ENCODE measurements around the gene TBC1D8B. TPM values are rescaled to one million over a fixed set of nuclear protein-coding genes. Genes with fewer than 3 reads are reported as not detected.

The TBC1D8B gene
- total RNA-seq, 1 donor from 2014 or later, result 7.1 TPM

DNA sequence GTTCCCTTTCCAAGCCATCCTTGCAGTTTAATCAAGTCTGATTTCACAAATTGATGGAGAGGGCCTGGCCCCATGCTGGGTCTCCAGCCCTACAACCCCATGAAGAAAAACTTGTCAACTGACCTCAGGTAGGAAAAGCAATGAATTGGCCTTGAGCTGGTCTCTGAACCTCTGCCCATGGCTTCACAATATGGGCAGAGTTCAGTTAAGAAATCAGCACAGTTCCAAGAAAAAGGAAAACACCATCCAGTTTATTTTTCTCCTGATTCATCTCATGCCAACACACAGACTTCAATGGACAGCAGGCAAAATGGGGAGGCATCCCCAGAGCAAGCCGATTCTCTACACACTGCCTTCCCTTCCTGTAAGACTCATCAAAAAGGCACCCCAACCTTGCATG is 97.4 kb downstream of the TBC1D8B start:
- Histone ChIP-seq H3K27me3 (no peaks in the 10 kb centered on the region), H3K9me3 (no peaks in the 10 kb centered on the region), H3K36me3 (no peaks in the 10 kb centered on the region), H3K27ac (no peak overlapping the region), H3K4me1 (no peaks in the 10 kb centered on the region), H3K4me3 (no peak overlapping the region)
- intact Hi-C loops (cut with DNase I), result no loop called here
- no peak for DNase-seq (ENCODE audit: low spot score in 2 of 2)
- TF ChIP-seq, protein P1, sequence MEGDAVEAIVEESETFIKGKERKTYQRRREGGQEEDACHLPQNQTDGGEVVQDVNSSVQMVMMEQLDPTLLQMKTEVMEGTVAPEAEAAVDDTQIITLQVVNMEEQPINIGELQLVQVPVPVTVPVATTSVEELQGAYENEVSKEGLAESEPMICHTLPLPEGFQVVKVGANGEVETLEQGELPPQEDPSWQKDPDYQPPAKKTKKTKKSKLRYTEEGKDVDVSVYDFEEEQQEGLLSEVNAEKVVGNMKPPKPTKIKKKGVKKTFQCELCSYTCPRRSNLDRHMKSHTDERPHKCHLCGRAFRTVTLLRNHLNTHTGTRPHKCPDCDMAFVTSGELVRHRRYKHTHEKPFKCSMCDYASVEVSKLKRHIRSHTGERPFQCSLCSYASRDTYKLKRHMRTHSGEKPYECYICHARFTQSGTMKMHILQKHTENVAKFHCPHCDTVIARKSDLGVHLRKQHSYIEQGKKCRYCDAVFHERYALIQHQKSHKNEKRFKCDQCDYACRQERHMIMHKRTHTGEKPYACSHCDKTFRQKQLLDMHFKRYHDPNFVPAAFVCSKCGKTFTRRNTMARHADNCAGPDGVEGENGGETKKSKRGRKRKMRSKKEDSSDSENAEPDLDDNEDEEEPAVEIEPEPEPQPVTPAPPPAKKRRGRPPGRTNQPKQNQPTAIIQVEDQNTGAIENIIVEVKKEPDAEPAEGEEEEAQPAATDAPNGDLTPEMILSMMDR (IDR thresholded peaks at IDR 0.05), result no peak

DNA sequence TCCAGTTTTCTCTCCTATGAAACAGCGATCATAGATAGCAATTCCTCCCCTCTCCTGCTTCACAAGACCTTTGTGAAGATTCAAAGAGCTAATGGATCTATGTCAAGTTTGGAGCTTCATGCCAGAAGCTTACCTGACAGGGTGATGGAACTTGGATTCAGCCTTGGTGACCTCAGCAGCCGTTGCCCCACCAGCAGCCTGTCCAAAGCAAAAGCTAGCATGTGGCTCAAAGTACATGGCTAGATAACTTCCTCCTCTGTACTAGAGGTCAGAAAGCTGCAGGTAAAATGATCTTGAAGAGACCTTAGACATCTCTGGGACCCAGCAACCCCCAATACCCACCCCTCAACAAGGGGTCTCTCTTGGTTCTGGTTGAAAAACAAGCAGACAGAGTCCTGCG is 98.9 kb downstream of the TBC1D8B start:
- no peaks in the 10 kb centered on the region for H3K27me3 ChIP-seq

DNA sequence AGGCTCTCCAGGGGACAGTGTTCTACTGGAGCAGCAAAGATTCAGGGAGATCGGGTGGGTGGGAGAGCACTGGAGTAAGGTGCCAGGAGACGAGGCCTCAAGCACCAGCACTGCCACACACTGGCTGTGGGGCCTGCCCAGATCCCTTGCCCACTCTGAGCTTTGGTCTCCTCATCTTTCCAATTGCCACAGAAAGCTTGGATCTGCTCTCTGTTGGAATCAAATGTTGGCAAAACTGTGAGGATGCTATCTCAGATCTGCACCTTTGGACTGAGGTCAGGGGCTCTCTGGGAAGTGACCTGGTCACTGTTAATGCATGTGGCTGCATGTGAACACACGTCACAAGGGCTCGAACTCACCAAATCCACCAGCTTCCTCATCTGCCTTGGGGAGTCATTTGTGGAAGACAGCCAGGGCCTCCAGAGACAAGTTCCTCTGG is 99.3 kb downstream of the TBC1D8B start:
- Histone ChIP-seq H3K27me3 (no peaks in the 10 kb centered on the region), H3K4me1 (no peaks in the 10 kb centered on the region), H3K36me3 (no peaks in the 10 kb centered on the region), H3K27ac (no peak overlapping the region), H3K9me3 (no peaks in the 10 kb centered on the region), H3K4me3 (no peak overlapping the region)
- no peak for DNase-seq (ENCODE audit: low spot score in 2 of 2)
- TF ChIP-seq, protein P1 (IDR thresholded peaks at IDR 0.05), result no peak
- intact Hi-C loops (cut with DNase I), result no loop called here

More for the DNA sequence above, 98.9 kb downstream of the TBC1D8B start:
- no peaks in the 10 kb centered on the region for H3K9me3 ChIP-seq
- TF ChIP-seq, protein P1 (IDR thresholded peaks at IDR 0.05), result no peak
- no peak overlapping the region for H3K27ac ChIP-seq
- H3K36me3 ChIP-seq, result no peaks in the 10 kb centered on the region
- no peaks in the 10 kb centered on the region for H3K4me1 ChIP-seq
- H3K4me3 ChIP-seq, result no peak overlapping the region
- intact Hi-C loops (cut with DNase I), result no loop called here
- no peak for DNase-seq (ENCODE audit: low spot score in 2 of 2)

DNA sequence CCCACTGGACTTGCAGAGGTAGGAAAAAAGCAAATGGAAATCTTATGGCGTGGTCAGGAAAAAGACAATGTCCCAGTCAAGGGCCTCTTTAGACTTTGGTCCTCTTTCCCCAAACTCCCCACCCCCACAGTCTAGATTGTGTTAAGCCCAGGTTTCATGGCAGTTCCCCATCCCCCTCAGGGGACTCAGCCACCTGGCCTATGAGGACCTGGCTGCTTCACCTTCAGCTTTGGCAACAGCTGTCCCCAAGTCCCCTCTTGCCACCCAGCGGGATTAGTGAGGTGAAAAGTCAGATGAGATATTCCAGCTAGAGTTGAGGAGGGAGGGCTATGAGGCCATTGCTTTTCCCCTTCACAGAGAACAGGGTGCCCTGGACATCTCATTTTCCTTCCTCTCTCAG is 100.2 kb downstream of the TBC1D8B start:
- Histone ChIP-seq H3K4me1 (no peaks in the 10 kb centered on the region), H3K9me3 (no peaks in the 10 kb centered on the region), H3K4me3 (no peak overlapping the region), H3K27me3 (no peaks in the 10 kb centered on the region), H3K36me3 (no peaks in the 10 kb centered on the region), H3K27ac (no peak overlapping the region)
- intact Hi-C loops (cut with DNase I), result no loop called here
- TF ChIP-seq, protein P1 (IDR thresholded peaks at IDR 0.05), result no peak
- DNase-seq (ENCODE audit: low spot score in 2 of 2), result no peak

DNA sequence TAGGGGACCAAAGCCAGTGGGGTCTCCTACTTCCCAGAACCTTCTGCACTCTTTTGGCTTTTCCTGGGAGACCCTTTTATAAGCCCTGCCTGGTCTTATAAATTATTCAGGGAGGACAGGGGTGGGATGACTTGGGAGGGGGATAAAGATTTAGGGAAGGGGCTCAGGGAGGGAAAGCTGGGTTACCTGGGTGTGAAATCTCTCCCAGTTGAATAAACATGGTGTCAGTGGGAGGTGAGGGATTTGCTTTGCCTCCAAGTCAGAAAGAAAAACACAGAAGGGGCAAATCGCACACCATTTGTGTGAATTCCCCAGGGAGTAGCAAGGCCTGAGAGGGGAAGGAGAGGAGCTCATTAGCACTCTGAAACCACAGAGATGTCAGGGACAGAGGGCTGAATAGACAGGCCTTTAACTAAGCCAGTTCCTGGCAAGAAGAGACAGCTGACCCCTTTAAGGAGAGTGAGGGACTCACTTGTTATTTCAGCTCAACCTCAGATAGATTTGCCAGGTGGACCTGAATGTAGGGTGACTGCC is 100.9 kb downstream of the TBC1D8B start, which contains the start of gene RIPPLY1:
TSS of gene RIPPLY1 (minus strand) at position 51 of the 534 bp plus-strand sequence. CDS start 54 bp downstream, outside the sequence.
- peak within 1 kb of the TSS in 1 of 2 donors; percentile 7 for H3K27ac ChIP-seq
- TF ChIP-seq, protein P1 (IDR thresholded peaks at IDR 0.05), result no peak
- intact Hi-C loops (cut with DNase I), result no loop called here
- H3K27me3 ChIP-seq, result no peaks in the 10 kb centered on the region
- DNase-seq (ENCODE audit: low spot score in 2 of 2), result no peak
- H3K4me1 ChIP-seq, result no peaks in the 10 kb centered on the region
- no peak within 1 kb of the TSS for H3K4me3 ChIP-seq
- H3K9me3 ChIP-seq, result no peaks in the 10 kb centered on the region
- H3K36me3 ChIP-seq, result no peaks in the 10 kb centered on the region
